Transverse colon (tissue), 4 donors: ENCODE data around the gene AGAP1.

Experiments
- CTCF ChIP-seq, 5 experiments: fragments of 200-600 bp in 3 of 5; fragments of 450-650 bp in 2 of 5; sonication (generic) in 3 of 5; IDR thresholded peaks; 1 replicate in 2 of 5; 2 replicates in 3 of 5; pipeline ENCODE4 v1.5.1; 2016 to 2017; ENCODE audit warnings: antibody characterized with exemption in 5 of 5, inconsistent platforms in 3 of 5, mild to moderate bottlenecking in 2 of 5, moderate library complexity in 1 of 5
- POLR2AphosphoS5 ChIP-seq, 3 donors: sonication (generic); formaldehyde crosslinking; IDR thresholded peaks; one replicate each; pipeline ENCODE4 v1.6.1; 2016; ENCODE audit warnings: antibody characterized with exemption in 3 of 3

DNA sequence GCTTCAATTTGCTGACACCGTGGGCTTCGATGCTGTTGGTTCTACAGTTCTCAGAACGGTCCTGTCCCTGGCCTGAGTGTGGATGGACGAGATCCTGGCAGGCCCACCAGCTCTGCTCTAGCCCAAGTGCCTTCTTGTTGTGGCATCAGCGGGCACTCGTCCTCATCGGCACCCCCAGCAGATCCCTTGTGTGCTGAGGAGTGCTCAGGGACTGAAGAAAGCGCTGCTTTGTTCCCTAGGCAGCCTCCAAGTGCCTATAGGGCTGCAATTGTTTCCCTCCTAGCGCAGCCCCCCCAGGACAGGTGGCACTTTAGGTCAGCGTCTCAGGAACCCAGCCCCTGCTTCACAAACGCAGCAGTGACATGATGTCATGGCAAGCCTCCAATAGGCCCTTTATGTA lies 217.7 kb downstream of the AGAP1 start:
- no peak for TF ChIP-seq CTCF (IDR thresholded peaks at IDR 0.05)
- TF ChIP-seq POLR2AphosphoS5 (IDR thresholded peaks at IDR 0.05), result no peak
